ENCODE results near the gene MACROH2A1.

GRCh38 chr5:135429301-135430134, 30.5 kb upstream of the MACROH2A1 start:
- TF ChIP-seq CTCF (IDR thresholded peaks at IDR 0.05 in 2 of 3, conservative IDR thresholded peaks at IDR 0.05 in 1 of 3; ENCODE audit: control insufficient read depth in 2 of 3, extremely low read depth in 1 of 3, insufficient read depth in 1 of 3, low read depth in 3 of 3, low read length in 3 of 3) (no peak), JUNB (IDR thresholded peaks at IDR 0.05) (no peak), CHD2 (IDR thresholded peaks at IDR 0.05; ENCODE audit: borderline replicate concordance, low read depth, low read length) (no peak), RFX5 (IDR thresholded peaks at IDR 0.05; ENCODE audit: low read depth, low read length) (no peak), IRF4 (IDR thresholded peaks at IDR 0.05; ENCODE audit: low read depth, low read length) (no peak), POLR2AphosphoS5 (IDR thresholded peaks at IDR 0.05; ENCODE audit: low read length) (no peak), ZZZ3 (IDR thresholded peaks at IDR 0.05; ENCODE audit: control insufficient read depth, insufficient read length, low read depth) (no peak)
